GM10266 (cell line): Measurements from ENCODE around the gene TMEM126B.

Experiments
- DNase-seq: peaks from one replicate; pipeline ENCODE4 v3.0.0; 2012; ENCODE audit errors: extremely low spot score
- CTCF ChIP-seq: IDR thresholded peaks from 2 replicates; pipeline ENCODE4 v1.5.1; 2012; ENCODE audit warnings: mild to moderate bottlenecking, low read depth; ENCODE audit not compliant: control insufficient read depth, insufficient read depth; ENCODE audit errors: missing control alignments

Gene TMEM126B

DNA sequence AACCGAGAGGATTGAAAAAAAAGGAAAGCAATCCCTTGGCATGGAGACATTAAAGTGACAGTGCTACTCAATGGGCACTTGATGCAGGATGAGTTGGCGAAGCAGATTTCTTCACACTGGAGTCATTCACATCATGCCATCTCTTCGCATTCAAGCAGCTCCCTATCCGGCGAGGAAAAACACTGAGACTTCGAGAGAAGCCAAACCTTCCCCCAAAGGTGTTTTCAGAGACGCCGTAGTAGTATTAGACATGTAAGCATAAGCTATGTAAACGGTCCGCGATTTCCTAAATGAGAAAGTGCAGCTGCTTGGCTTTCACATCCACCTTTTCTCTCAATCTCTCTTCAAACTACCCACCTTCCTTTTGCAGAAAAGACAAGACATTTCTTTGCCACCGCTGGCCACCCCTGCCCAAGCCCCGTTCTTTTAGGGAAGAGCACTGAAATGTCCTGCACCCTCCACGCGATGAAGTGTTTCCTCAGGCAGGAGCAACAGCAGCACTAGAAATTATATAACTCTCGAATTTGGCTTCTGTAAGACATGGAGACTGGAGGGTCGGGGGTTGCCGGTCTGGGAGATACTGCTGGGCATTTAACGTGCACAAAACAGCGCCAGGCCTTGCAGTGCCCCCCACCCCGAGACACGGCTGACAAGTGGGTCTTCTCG is 928 bp upstream of the TMEM126B start, which contains the start of gene DLG2:
Gene DLG2 (minus strand): TSS at position 13 of the 666 bp plus-strand sequence.
- DNase-seq = no peak
- no peak for TF ChIP-seq CTCF

GRCh38 chr11:85628771-85629341 is 463 bp downstream of the TMEM126B start:
- DNase-seq = no peak
- no peak for TF ChIP-seq CTCF

GRCh38 chr11:85634747-85635146 is 6.4 kb downstream of the TMEM126B start:
- no peak for TF ChIP-seq CTCF
- no peak for DNase-seq

GRCh38 chr11:85643191-85643614 is 14.8 kb downstream of the TMEM126B start:
- no peak for TF ChIP-seq CTCF
- no peak for DNase-seq

DNA sequence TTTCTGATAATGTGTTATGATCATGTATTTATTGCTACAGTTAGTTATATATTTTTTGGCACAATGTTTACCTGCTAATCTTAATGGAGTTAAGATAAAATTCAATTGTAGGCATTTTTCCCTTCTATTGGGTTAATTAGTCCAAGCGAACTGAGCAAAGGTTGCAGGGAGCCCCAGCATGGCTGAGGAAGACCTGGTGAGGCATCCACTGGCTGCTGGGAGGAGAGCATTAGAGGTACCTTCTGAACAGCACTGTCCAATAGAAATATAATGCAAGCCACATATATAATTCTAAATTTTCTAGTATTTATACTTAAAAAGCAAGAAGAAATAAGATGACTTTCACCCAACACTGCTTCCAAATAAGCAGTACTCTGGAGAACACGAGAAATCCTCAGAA is 18.7 kb downstream of the TMEM126B start:
- TF ChIP-seq CTCF = no peak
- DNase-seq = no peak

DNA sequence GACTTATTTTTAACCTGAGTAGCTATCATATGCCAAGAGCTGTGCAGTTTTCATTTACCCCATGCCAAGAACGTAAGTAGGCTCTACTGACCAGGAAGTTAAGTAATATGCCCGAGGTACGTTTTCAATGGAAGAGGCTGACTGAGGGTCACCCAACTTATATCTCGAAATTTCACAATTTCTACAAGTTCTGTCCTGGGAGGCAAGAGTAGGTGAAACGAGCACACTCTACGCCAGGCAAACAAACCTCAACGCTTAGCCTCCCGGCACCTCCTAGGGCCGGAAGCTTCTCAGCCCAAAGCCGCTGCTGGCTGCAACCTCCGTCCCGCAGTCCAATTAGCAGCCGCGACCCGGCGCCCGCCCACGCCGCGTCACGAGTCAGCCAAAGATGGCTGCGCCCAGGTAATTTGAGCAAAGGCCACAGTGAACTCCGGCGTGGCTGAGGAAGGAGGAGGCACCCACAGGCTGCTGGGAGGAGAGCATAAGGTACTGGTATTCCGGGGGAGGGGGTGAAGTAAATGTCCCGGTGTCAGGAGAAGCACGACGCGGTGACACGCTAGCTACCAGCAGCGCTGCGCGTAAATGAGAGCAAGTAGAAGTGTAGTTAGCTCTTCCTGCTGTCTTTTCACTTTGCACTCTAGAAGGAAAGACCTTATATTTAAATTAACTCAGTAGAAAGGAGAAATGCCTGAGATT is 19.4 kb downstream of the TMEM126B start, which contains the start of gene TMEM126A:
Gene TMEM126A (plus strand): TSS at position 364 of the 696 bp plus-strand sequence. CDS start 2,289 bp downstream, outside the sequence.
- TF ChIP-seq CTCF = no peak
- peak; percentile 83 for DNase-seq
